Ishikawa (cell line): Measurements from ENCODE around the gene CD248.

Experiments
- CEBPB ChIP-seq: IDR thresholded peaks from 2 replicates; pipeline ENCODE4 v1.6.1; 2012
- CREB1 ChIP-seq: IDR thresholded peaks from 2 replicates; pipeline ENCODE4 v1.6.1; 2012; ENCODE audit warnings: low read depth
- EGR1 ChIP-seq: IDR thresholded peaks from 2 replicates; pipeline ENCODE4 v1.6.1; 2012
- EP300 ChIP-seq: IDR thresholded peaks from 2 replicates; pipeline ENCODE4 v1.6.1; 2012; ENCODE audit warnings: borderline replicate concordance
- FOXM1 ChIP-seq: IDR thresholded peaks from 2 replicates; pipeline ENCODE4 v1.6.1; 2012; ENCODE audit warnings: low read depth, borderline replicate concordance
- MAX ChIP-seq: IDR thresholded peaks from 2 replicates; pipeline ENCODE4 v1.6.1; 2012
- NFIC ChIP-seq: IDR thresholded peaks from 2 replicates; pipeline ENCODE4 v1.6.1; 2012
- RAD21 ChIP-seq: IDR thresholded peaks from 2 replicates; pipeline ENCODE4 v1.6.1; 2012; ENCODE audit warnings: low read depth
- REST ChIP-seq: IDR thresholded peaks from 2 replicates; pipeline ENCODE4 v1.6.1; 2012; ENCODE audit warnings: low read depth, mild to moderate bottlenecking
- TAF1 ChIP-seq: IDR thresholded peaks from 2 replicates; pipeline ENCODE4 v1.6.1; 2012; ENCODE audit warnings: low read depth, mild to moderate bottlenecking
- TEAD4 ChIP-seq: IDR thresholded peaks from 2 replicates; pipeline ENCODE4 v1.6.1; 2012
- YY1 ChIP-seq: IDR thresholded peaks from 2 replicates; pipeline ENCODE4 v1.6.1; 2012; ENCODE audit warnings: low read depth
- ZBTB7A ChIP-seq: IDR thresholded peaks from 2 replicates; pipeline ENCODE4 v1.6.1; 2012; ENCODE audit warnings: low read depth

GRCh38 chr11:66280428-66280827, 36.4 kb downstream of the CD248 start:
- TF ChIP-seq EP300 (no peak), RAD21 (no peak), CREB1 (no peak), ZBTB7A (no peak), TAF1 (no peak), REST (no peak), EGR1 (no peak), MAX (no peak), CEBPB (no peak), YY1 (no peak), NFIC (no peak), TEAD4 (no peak), FOXM1 (no peak)
